A204.1 (cell line): Measurements from ENCODE around the gene TPRG1L.
"Not testable (repeated sequence)": the region's sequence is repeated elsewhere in the genome, so short reads cannot be mapped to it uniquely, and the experiment has no call there.

Experiments
- FAIRE-seq: peaks from 2 replicates; lab custom pipeline; 2012; peaks lifted over from hg19 to GRCh38; lab: Jason Lieb, UNC

TPRG1L gene

DNA sequence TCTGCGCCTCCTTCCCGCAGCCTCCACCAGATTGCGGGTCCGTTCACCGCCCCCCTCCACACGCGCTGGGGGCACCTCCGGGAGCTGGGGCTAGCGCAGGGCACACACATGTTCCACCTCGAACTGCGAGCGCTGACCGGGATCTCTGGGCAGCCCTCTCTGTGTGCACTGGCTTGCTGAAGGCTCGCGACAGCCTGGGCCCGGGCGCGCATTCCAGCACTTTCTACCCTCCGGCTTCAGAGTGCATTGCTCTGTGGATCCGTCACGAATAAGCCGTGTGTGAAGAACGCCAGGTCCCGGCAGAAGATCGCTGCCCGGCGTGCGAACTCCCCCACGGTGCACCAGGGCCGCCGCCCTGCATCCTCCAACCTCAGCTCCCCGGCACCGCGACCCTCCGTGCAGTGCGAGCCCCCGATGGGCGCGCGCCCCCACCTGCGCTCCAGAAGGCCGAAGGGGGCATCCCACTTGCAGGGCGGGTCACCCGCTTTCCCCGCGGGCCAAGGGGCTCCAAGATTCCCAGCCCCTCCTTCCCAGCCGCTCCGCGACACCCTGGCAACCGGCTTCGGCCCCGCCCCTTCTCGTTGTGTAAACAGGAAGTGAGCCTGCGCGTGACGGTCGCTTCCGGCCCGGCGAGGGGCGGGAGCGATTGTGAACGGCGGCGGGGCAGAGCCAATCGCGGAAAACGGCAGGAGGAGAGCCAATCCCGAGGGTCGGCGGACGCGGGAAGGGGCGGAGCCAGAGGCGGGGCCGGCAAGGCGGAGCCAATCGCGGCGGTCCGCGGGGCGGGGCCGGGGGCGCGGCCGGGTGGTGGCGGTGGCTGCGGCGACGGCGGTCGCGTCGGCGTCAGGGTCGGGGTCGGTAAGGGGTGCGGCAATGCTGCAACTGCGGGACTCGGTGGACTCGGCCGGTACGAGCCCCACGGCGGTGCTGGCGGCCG, at the start of gene TPRG1L:
Gene TPRG1L, plus strand, starts transcription at position 816 of the 937 bp plus-strand sequence. Its CDS starts 58 bp downstream, at position 874.
- FAIRE-seq: peak; percentile 46

DNA sequence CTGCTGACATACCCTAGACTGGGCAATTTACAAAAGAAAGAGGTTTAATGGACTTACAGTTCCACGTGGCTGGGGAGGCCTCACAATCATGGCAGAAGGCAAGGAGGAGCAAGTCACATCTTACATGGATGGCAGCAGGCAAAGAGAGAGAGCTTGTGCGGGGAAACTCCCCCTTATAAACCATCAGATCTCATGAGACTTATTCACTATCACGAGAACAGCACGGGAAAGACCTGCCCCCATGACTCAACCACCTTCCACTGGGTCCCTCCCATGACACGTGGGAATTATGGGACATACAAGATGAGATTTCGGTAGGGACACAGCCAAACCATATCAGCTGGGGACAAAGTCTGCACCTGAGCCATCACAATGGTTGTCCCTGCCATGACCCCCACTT, 49.3 kb upstream of the TPRG1L start:
- FAIRE-seq: not testable (repeated sequence)

DNA sequence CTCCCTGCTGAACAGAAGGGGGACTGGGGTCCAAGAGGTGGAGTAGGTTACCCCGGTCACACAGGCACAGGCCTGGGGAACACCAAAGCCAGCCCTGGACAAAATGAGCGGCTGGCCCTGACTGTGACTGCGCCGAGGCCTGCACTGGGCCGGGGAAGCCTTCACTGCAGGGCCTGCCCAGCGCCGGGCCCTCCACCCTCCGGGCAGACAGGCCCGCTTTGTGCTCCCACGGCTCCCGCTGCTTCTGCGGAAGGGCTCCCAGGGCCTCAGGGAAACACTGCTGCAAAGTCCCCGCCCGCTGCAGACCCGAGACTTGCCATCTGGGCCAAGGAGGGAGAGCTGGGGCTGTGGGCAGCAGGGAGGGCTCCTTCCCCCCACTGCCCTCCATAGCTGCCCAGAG, 48.8 kb upstream of the TPRG1L start:
- FAIRE-seq: no peak

DNA sequence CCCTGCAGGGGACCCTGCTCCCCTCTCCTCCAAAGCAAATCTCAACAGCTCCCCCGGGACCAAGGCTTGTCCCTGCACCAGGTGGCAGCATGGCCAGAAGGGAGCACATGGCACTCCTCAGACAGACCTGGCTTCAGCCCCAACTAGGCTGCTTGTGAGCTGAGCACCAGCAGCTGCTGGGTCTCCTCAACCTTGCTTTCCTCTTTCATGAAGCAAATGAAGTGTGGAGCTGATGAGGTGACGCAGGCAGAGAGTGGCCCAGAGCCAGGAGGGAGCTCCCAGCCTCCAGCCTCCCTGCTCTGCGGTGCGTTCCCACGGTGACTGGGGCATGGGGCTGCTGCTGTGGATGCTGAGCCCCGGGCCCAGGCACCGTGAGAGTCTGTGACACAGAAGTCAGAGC, 47.5 kb upstream of the TPRG1L start:
- FAIRE-seq: no peak

DNA sequence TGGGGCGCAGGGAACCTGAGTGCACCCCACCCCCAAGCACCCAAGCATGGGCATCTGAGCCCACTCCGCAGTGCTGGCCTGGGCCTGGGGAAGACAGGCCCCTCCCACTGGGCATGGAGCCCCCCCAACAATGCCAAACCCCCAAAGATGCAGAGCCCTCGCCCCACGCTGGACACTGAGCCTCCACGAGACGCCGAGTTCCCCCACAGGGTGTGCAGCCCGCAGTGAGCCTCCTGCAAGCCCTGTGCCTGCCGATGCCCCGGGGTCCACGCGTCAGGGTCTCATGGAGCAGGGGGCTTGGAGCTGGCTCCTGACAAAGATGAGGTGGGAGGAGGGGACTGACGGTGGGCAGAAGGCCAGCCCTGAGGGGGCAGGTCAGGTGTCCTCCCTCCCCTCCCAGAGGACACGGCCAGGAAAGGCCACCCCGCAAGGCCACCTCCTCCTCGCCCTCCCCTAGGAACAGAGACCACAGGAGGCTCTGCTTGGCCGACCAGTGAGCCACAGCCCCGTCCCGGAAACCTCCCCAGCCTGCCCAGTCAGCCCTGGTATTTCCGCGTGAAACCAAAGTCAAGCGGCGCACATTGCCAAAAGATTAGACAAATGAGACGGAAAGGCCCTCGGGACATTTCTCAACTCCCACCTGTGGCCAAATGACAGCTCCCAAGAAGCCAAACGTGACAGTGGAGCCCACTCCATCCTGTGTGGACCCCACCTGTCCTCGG, 46.9 kb upstream of the TPRG1L start:
- no peak for FAIRE-seq

DNA sequence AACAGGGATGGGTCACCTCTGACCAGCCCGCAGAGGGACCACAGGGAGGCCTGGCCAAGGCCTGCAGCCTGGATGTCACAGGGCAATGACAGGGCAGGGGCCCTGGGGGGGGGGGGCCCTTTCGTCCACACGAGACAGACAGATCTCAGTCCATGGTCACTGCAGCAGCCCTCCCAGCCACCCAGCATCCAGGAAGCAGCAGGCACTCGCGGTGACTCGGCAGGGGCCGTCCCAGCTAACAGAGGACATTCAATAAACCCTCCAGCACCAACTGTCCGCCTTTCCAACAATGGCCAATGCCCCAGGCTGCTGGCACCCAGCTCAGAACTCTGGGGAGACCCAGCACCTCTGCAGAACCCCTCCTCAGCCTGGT, 46.4 kb upstream of the TPRG1L start:
- FAIRE-seq: no peak

DNA sequence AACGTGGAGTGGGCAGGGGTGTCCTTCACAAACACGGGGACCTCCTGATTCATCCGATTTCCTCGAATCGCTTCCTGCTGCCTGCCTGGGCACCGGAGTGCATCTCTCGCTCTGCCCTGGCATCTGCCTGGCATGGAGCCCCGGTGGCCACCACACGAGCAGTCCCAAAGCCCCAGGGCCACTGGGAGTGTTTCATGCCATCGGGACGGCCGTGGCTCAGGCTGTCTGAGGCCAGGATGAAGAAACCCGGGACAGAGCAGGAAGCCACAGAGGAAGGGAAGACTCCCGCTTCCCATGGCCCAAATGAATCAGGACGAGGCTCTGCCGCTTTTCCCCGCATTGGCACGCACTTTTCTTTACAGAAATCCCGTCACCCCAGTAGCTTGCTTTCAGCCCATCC, 45.9 kb upstream of the TPRG1L start:
- FAIRE-seq: no peak

DNA sequence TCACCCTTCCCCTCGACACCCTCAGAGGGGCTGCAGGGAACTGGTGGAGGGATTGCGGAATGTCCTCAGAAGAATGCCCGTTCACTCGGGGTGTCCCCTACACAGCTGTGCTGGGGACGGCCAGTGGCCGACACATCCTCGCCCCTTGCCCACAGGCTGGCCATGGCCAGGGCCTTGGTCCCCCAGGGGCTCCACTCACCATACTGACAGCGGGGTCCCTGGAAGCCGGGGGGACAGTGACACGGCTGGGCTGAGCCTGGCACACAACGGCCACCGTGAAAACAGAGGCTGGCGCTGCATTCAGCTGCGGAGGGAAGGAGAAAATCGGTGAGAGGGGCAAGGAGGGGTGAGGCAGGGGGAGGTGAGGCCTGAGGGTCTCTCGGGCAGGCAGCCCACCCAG, 45.2 kb upstream of the TPRG1L start:
- FAIRE-seq: no peak

DNA sequence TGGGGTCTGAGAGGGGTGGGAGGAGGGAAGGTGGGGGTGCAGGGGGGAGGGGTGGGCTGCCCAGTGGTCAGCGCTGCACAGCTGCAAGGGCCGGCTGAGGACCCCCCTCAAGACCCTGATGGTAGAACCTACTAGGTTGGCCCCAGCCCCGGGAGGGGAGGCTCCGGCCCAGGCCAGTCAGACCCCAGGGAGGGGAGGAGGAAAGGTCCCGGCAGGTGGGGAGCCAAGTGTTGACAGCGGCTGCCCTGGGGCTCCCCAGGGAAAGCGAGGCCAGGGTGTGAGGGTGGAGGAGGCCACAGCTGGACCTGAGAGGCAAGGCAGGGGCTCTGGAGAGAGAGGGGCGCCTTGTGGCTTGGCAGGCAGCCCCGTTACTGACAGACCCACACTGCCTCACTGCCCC, 44.6 kb upstream of the TPRG1L start:
- no peak for FAIRE-seq

DNA sequence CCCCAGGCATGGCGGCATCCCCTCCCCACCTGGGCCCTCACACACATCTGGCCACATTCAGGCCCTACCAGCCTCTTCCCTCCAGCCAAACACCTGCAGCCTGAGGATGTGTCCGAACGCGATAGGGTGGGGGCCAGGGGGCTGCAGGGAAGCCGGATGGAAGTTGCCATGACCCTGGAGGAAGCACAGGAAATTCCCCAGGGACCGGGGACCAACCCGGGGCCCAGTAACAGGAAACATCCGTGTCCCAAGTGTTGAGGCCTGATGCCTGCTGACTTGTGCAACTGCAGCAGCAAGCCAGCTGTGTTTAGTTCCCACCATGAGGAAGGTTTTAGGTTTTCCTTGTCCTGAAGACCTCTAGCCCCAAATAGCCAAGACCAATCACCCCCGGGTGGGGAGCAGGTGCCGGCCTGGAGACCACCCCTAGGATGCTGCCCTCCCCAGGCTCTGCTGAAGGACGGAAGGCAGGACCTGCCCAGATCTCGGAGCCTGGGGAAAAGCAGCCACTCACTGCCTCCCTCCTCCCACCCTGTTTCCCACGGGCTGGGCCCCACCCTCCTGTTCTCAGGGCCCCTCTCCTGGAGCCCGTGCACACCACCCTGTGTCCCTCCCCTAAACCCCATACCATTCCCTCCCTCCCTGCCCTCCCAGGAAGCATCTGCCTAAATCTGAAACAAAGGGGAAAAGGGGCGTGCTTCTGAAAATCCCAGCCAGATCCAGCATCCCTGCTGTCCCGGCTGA, 43.3 kb upstream of the TPRG1L start:
- no peak for FAIRE-seq

DNA sequence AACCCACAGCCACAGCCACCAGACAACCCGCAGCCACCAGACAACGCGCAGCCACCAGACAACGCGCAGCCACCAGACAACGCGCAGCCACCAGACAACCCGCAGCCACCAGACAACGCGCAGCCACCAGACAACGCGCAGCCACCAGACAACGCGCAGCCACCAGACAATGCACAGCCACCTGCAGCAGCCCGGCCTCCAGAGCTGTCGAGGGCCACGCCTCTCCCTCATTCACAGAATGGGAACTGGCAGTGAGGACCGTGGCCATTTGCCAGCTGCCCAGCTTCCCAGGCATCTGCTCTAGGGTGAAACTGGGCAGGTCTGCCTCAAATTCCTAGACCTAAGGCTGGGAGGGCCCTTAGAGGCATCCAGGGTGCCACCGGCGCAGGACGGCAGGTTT, 41.1 kb upstream of the TPRG1L start:
- FAIRE-seq: not testable (repeated sequence)

DNA sequence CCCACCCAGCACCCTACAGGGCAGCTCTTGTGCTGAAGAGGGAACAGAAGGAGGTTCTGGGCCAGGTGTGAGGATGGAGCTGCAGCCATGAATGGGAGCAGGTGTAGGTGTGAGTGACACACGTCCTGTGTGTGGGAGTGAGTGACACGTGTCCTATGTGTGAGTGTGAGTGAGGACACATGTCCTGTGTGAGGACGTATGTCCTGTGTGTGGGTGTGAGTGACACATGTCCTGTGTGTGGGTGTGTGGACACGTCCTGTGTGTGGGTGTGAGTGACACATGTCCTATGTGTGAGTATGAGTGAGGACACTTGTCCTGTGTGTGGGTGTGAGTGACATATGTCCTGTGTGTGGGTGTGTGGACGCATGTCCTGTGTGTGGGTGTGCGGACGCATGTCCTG, 39.9 kb upstream of the TPRG1L start:
- no peak for FAIRE-seq

DNA sequence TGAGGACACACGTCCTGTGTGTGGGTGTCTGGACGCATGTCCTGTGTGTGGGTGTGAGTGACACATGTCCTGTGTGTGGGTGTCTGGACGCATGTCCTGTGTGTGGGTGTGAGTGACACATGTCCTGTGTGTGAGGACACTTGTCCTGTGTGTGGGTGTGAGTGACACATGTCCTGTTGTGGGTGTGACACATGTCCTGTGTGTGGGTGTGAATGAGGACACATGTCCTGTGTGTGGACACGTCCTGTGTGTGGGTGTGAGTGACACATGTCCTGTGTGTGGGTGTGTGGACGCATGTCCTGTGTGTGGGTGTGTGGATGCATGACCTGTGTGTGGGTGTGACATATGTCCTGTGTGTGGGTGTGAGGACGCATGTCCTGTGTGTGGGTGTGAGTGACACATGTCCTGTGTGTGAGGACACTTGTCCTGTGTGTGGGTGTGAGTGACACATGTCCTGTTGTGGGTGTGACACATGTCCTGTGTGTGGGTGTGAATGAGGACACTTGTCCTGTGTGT, 39.4 kb upstream of the TPRG1L start:
- not testable (repeated sequence) for FAIRE-seq

DNA sequence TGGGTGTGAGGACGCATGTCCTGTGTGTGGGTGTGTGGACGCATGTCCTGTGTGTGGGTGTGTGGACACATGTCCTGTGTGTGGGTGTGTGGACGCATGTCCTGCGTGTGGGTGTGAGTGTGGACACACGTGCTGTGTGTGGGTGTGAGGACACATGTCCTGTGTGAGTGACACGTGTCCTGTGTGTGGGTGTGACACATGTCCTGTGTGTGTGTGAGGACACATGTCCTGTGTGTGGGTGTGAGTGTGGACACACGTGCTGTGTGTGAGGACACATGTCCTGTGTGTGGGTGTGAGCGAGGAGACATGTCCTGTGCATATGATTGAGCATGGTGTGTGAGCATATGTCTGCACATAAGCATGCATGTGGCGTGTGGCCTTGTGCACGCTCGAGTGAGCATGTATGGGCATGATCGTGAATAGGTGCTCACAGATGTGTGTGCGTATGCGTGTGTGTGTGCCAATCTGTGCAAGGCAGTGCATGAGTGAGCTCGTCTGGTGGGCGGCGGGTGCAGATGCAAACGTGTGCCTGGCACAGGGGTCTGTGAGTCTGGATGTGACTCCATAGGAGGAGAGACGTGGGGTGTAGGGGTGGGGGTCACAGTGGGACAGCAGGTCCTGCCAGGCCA, 38.8 kb upstream of the TPRG1L start:
- no peak for FAIRE-seq

DNA sequence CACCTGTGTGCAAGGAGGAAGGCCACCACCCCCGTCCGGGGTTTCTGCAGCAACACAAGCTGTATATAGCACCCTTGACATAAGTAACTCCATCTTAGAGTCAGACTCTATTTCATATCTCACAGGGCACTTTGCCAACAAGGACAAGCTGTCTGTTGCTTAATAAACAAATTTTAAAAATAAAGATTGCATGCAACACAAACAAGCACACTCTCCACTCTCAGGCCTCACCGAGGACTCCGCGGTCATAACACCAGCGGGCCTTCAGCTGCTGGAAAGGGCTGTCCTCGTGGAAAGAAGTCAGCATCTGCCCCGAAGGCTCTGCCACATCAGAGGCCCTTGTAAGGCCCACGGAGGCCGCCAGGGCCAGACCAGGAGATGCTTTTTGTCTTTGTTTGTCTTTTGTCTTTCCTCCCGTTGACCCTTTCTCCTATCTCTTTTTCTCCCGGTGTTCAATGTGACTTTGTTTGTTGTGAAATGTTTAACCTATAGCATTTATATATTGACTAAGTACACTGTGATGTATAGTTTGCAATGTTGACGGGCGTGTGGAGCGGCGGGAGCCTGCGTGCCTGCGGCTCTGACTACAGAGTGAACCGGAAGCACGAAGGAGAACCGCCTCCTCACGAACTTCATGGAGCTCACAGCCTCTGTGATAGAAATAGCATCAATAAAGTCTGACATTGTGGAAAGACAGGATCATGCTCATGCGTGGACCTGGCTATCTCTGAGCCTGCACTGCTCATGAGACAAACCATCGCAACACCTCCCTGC, 37.6 kb upstream of the TPRG1L start:
- FAIRE-seq: no peak

DNA sequence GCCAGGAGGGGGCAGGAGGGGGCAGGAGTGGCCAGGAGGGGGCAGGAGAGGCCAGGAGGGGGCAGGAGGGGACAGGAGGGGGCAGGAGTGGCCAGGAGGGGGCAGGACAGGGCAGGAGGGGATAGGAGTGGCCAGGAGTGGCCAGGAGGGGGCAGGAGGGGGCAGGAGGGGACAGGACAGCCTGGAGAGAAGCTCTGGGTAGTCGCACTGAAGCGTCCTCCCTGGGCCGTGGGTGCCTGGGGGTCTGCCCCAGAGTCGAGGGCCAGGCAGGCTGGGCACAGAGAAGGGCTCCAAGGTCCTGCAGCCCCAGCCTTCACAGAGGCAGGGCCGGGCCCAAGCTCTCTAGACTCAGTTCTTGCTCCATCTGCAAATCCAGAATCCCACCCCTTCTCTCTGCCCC, 36.4 kb upstream of the TPRG1L start:
- FAIRE-seq: no peak

DNA sequence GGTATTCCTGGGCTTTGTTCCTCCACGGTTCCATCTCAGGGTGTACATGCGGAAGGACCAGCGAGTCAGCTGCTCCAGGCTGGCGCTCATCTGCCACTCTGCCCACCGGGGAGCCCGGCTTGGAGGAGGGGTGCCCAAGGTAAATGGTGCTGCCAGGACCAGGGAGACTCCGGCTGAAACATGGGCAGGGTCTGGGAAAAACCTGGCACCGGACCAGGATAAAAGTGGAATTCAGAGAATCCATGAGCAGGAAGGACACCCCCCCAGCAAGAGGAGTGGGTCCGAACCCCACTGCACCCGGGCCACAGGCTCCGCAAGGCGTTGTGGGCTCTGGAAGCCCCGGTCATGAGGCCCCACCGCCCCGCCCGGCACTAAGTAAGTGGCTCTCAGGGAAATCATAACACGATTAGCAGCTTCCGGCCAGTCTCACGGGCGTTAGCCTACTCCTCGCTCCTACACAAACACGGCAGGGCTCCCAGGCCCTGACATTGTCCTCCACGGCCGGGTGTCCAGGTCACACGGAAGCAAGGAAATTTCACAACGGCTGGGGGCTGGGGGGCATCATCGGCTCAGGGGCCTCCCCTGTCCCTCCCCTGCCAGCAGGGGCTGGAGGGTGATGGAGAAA, 34.6 kb upstream of the TPRG1L start:
- FAIRE-seq: no peak

DNA sequence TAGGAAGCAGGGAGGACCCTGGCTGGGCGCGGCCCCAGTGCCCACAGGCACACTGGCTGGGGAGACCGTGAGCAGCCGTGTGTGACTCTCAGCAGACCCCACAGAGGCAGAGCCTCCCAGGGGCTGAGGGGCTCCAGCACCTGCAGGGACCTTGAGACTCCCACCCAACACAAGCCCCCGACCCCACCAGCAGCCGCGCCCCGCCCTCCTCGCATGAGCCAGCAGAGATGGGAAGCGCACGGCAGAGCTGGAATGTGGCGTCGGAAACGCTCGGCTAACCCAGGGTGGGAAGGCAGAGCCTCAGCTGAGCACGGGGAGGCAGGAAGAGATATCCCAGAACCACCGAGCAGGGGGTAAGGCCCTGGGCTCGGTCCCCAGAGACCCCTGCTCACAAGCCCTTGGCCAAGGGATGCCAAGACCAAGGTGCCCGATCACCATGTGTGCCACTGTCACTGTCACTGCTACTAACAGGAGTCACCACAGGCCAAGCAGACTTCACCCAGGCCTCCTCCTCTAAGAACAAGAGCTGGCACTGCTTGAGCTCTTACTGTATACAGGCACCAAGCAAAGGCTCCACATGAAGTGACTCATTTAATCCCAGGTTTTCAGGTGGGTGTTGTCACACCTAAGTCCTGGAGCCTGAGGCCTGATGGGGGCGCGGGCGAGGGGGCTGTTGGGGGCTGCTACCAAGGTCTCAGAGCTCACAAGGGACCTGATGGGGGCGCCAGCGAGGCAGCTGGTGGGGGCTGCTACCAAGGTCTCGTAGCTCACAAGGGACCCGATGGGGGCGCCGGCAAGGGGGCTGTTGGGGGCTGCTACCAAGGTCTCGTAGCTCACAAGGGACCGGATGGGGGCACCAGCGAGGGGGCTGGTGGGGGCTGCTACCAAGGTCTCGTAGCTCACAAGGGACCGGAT, 33.6 kb upstream of the TPRG1L start:
- no peak for FAIRE-seq

DNA sequence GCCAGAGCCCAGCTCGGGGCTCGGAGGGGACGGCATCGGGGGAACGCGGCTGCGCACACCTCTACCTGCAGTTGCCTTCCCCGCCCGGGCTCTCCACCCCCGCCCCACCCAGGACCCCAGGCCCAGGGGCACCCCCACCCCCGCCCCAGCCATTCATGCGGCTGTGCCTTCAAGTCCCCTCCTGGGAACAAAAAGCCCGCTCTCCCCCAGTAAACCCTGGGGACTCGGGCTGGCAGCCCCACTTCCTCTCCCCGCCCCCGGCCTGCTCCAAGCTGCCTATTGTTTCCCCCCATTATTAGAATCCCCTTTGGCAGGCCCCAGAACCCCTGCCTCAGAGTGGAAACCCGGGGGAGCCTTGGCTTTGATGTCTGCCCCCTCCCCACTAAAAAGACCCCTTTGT, 31.5 kb upstream of the TPRG1L start:
- FAIRE-seq: no peak

DNA sequence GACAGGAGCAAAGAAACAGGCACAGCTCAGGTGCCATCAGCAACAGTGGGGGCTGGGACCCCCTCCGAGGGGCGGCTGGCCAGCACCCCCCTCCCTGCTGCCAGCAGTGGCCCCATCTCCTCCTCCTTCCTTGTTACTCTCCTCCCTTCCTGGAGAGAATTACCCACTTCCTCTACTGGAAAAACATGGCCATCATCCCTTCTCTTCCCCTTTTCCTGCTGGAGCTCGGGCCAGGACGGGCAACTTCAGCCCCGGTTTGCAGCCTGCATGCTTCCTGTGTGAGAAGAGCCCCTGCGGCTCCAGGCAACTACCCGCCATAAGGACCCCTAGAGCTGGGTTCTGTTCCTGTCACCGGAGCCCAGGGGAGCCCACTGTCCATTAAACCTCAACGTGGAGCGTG, 31.1 kb upstream of the TPRG1L start:
- no peak for FAIRE-seq
